A549 (cell line): ENCODE results near the gene ORM2. TPM values are rescaled to one million over a fixed set of nuclear protein-coding genes. Genes with fewer than 3 reads are reported as not detected.

Source experiments
- ATAC-seq, 2 experiments: fragments of 200-7000 bp in 1 of 2; fragments of >200 bp in 1 of 2; cut with Nextera tagmentation in 1 of 2; cut with Tn5 transposase in 1 of 2; 3 replicates each; pipeline versions ENCODE4 v1.8.0 to v1.9.1; 2018 to 2020; ENCODE audit warnings: mild to moderate bottlenecking in 1 of 2, moderate library complexity in 1 of 2
- CTCF ChIA-PET: fragments of 300-600 bp; sonication (Branson Sonifier 250); formaldehyde crosslinking; extraction: SDS; loops from one replicate; lab custom pipeline; 2021; ENCODE audit warnings: antibody characterized with exemption, inconsistent platforms; lab: Yijun Ruan, JAX
- POLR2A ChIA-PET: fragments of 350-600 bp; formaldehyde crosslinking; extraction: SDS; loops from one replicate; lab custom pipeline; 2021; ENCODE audit warnings: antibody characterized with exemption, inconsistent platforms; lab: Yijun Ruan, JAX
- DNase-seq, 2 experiments: peaks; one replicate each; pipeline versions ENCODE4 v3.0.0 to v3.0.0-alpha.2; 2011 to 2016; ENCODE audit warnings: low read depth in 1 of 2, low spot score in 1 of 2
- FAIRE-seq: peaks from 2 replicates; lab custom pipeline; 2011; peaks lifted over from hg19 to GRCh38; lab: Jason Lieb, UNC
- H3K27ac ChIP-seq, 2 experiments: fragments of >200 bp; sonication (Bioruptor Twin); formaldehyde crosslinking; 3 replicates each; pipeline ENCODE4 v1.5.1; 2016 to 2017
- H3K4me1 ChIP-seq: fragments of >200 bp; sonication (Bioruptor Twin); formaldehyde crosslinking; 3 replicates; pipeline ENCODE4 v1.6.1; 2016
- H3K4me2 ChIP-seq: fragments of >200 bp; sonication (Bioruptor Twin); formaldehyde crosslinking; 3 replicates; pipeline ENCODE4 v1.6.1; 2016
- H3K4me3 ChIP-seq: fragments of >200 bp; sonication (Bioruptor Twin); formaldehyde crosslinking; 3 replicates; pipeline ENCODE4 v1.5.1; 2016
- H3K9me3 ChIP-seq: fragments of >200 bp; sonication (Bioruptor Twin); formaldehyde crosslinking; 3 replicates; pipeline ENCODE4 v1.6.1; 2016
- FOSB ChIP-seq: fragments of 250-450 bp; sonication (Bioruptor Pico); IDR thresholded peaks from 2 replicates; pipeline ENCODE4 v1.5.0; 2020; ENCODE audit warnings: mild to moderate bottlenecking, moderate library complexity
- MAFK ChIP-seq: fragments of 450-650 bp; IDR thresholded peaks from 2 replicates; pipeline ENCODE4 v1.6.1; 2014; ENCODE audit not compliant: partially characterized antibody
- WGBS: methylation state at CpG from one replicate; pipeline ENCODE4 v1.1.6; 2017; ENCODE audit errors: missing lambda C conversion rate; 5-methylcytosine and 5-hydroxymethylcytosine counted together
- polyA plus RNA-seq, 4 experiments: library from polyadenylated mRNA; depleted of rRNA in 3 of 4; stranded (reverse); fragments of >200 nt; fragmentation: RNase III in 1 of 4; extraction: RNeasy Plus Mini Kit Qiagen cat#74134 plus additional on column Dnase treatment in 1 of 4; gene quantifications; 2 replicates in 3 of 4; 3 replicates in 1 of 4; pipeline ENCODE4 v1.2.3, GENCODE V29; 2011 to 2017
- TF ChIP-seq, protein P1 (sequence below): fragments of 200-600 bp; sonication (generic); IDR thresholded peaks from 2 replicates; pipeline ENCODE4 v1.6.1; 2016; ENCODE audit warnings: antibody characterized with exemption, mild to moderate bottlenecking, moderate library complexity

Gene ORM2
- polyA plus RNA-seq, 2 of the 4 experiments (the other 2 are of a cell fraction) = 0.10 TPM; not detected in 1

GRCh38 chr9:114378016-114378415 is 48.3 kb downstream of the ORM2 start:
- POLR2A ChIA-PET = no interaction called here
- DNase-seq = no peak
- no peak overlapping the region for H3K4me2 ChIP-seq
- no peak overlapping the region for H3K4me3 ChIP-seq
- TF ChIP-seq FOSB (CRISPR knock-in tag) = no peak
- no peak for TF ChIP-seq MAFK
- no peak overlapping the region for H3K27ac ChIP-seq
- no peaks in the 10 kb centered on the region for H3K9me3 ChIP-seq
- ATAC-seq = no peak
- WGBS = 94% methylated on average over 8 of the region's 8 CpGs
- CTCF ChIA-PET = interaction anchor here (1.2 to 2.6 kb wide), 3 partner anchors 14 to 27 kb away, joined by 3 to 9 read pairs (median 6); no protein-coding TSS in a partner anchor
- H3K4me1 ChIP-seq = no peaks in the 10 kb centered on the region
- FAIRE-seq = no peak

DNA sequence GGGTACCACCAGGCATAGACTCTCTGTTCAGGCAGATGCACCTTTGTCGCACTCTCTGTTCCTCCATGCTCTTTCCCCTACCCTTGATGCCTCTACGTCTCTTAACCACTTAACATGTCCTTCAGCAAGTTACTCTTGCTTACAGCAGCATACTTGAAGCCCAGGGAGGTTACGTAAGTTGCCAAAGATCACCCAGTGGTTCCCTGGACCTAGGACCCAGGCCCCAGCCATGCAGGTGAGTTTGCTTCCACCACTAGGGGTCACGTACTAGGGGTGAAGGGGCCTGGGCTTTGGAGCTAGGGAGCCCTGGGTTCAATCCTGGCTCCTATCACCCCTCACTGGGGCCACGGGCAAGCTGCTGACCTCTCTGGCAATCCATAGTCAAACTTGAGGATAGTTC is 49.2 kb downstream of the ORM2 start:
- Histone ChIP-seq H3K4me2 (no peak overlapping the region), H3K9me3 (no peaks in the 10 kb centered on the region), H3K27ac (no peak overlapping the region), H3K4me3 (no peak overlapping the region), H3K4me1 (no peaks in the 10 kb centered on the region)
- FAIRE-seq (no peak), ATAC-seq (no peak), DNase-seq (no peak)
- TF ChIP-seq, protein P1, sequence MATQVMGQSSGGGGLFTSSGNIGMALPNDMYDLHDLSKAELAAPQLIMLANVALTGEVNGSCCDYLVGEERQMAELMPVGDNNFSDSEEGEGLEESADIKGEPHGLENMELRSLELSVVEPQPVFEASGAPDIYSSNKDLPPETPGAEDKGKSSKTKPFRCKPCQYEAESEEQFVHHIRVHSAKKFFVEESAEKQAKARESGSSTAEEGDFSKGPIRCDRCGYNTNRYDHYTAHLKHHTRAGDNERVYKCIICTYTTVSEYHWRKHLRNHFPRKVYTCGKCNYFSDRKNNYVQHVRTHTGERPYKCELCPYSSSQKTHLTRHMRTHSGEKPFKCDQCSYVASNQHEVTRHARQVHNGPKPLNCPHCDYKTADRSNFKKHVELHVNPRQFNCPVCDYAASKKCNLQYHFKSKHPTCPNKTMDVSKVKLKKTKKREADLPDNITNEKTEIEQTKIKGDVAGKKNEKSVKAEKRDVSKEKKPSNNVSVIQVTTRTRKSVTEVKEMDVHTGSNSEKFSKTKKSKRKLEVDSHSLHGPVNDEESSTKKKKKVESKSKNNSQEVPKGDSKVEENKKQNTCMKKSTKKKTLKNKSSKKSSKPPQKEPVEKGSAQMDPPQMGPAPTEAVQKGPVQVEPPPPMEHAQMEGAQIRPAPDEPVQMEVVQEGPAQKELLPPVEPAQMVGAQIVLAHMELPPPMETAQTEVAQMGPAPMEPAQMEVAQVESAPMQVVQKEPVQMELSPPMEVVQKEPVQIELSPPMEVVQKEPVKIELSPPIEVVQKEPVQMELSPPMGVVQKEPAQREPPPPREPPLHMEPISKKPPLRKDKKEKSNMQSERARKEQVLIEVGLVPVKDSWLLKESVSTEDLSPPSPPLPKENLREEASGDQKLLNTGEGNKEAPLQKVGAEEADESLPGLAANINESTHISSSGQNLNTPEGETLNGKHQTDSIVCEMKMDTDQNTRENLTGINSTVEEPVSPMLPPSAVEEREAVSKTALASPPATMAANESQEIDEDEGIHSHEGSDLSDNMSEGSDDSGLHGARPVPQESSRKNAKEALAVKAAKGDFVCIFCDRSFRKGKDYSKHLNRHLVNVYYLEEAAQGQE = no peak
- 86% methylated on average over 5 of the region's 5 CpGs for WGBS
- ChIA-PET POLR2A (no interaction called here), CTCF (interaction anchor here (0.7 to 2.6 kb wide), 6 partner anchors 9 to 27 kb away, joined by 3 to 9 read pairs (median 4); partner anchors contain the start of gene AKNA)

Other genes with a start within 250 kb of the ORM2 start
- 6.2 and 6.3 TPM in 2 replicates for gene KIF12, start 230.6 kb upstream of the ORM2 start, polyA plus RNA-seq (2011; rRNA removed)
- gene KIF12, start 230.6 kb upstream of the ORM2 start, polyA plus RNA-seq (2017; fragmentation: RNase III; extraction: RNeasy Plus Mini Kit Qiagen cat#74134 plus additional on column Dnase treatment) = 4.4 to 6.0 TPM (median 5.2 TPM) in 3 replicates
- gene COL27A1, start 174.3 kb upstream of the ORM2 start, polyA plus RNA-seq (2011; rRNA removed) = 6.9 and 8.5 TPM in 2 replicates
- gene COL27A1, start 174.3 kb upstream of the ORM2 start, polyA plus RNA-seq (2017; fragmentation: RNase III; extraction: RNeasy Plus Mini Kit Qiagen cat#74134 plus additional on column Dnase treatment) = 20.6 to 21.0 TPM (median 20.7 TPM) in 3 replicates
- gene ORM1, start 6.8 kb upstream of the ORM2 start, polyA plus RNA-seq (2011; rRNA removed) = 0.19 and 0.22 TPM in 2 replicates
- 0.12 TPM in 1 of 3 replicates, not detected in the others for gene ORM1, start 6.8 kb upstream of the ORM2 start, polyA plus RNA-seq (2017; fragmentation: RNase III; extraction: RNeasy Plus Mini Kit Qiagen cat#74134 plus additional on column Dnase treatment)
- 4.4 and 4.6 TPM in 2 replicates for gene AKNA, start 58.1 kb downstream of the ORM2 start, polyA plus RNA-seq (2011; rRNA removed)
- 2.7 to 3.2 TPM (median 3.0 TPM) in 3 replicates for gene AKNA, start 58.1 kb downstream of the ORM2 start, polyA plus RNA-seq (2017; fragmentation: RNase III; extraction: RNeasy Plus Mini Kit Qiagen cat#74134 plus additional on column Dnase treatment)
- 1.2 and 1.5 TPM in 2 replicates for gene WHRN, start 175.6 kb downstream of the ORM2 start, polyA plus RNA-seq (2011; rRNA removed)
- 2.7 to 3.2 TPM (median 2.9 TPM) in 3 replicates for gene WHRN, start 175.6 kb downstream of the ORM2 start, polyA plus RNA-seq (2017; fragmentation: RNase III; extraction: RNeasy Plus Mini Kit Qiagen cat#74134 plus additional on column Dnase treatment)